Osteoblast (primary cell): Measurements from ENCODE around the gene SBK2. TPM values are rescaled to one million over a fixed set of nuclear protein-coding genes. Genes with fewer than 3 reads are reported as not detected.
"Not testable (repeated sequence)": the region's sequence is repeated elsewhere in the genome, so short reads cannot be mapped to it uniquely, and the experiment has no call there.

Experiments used
- DNase-seq: peaks from one replicate; pipeline ENCODE4 v3.0.0; 2011; ENCODE audit warnings: low spot score, mixed read lengths; ENCODE audit not compliant: insufficient read length; ENCODE audit errors: missing footprints
- H2AFZ ChIP-seq: 2 replicates; pipeline ENCODE4 v1.6.0; 2011; ENCODE audit warnings: mild to moderate bottlenecking, low read length
- H3K27ac ChIP-seq: 2 replicates; pipeline ENCODE4 v1.5.1; 2011; ENCODE audit warnings: mild to moderate bottlenecking, low read depth, low read length, moderate library complexity
- H3K27me3 ChIP-seq: 2 replicates; pipeline ENCODE4 v1.6.0; 2012; ENCODE audit warnings: mild to moderate bottlenecking, control low read depth, inconsistent platforms, low read length, moderate library complexity; ENCODE audit not compliant: insufficient read depth
- H3K36me3 ChIP-seq: 2 replicates; pipeline ENCODE4 v1.5.1; 2011; ENCODE audit warnings: mild to moderate bottlenecking, low read length, control low read depth, moderate library complexity; ENCODE audit not compliant: insufficient read depth
- H3K4me1 ChIP-seq: 2 replicates; pipeline ENCODE4 v1.5.1; 2011; ENCODE audit warnings: mild to moderate bottlenecking, low read length, control low read depth, moderate library complexity; ENCODE audit not compliant: insufficient read depth
- H3K4me2 ChIP-seq: 2 replicates; pipeline ENCODE4 v1.6.0; 2011; ENCODE audit warnings: mild to moderate bottlenecking, low read length; ENCODE audit not compliant: insufficient read depth
- H3K4me3 ChIP-seq: fragments of 200-600 bp; sonication (generic); 3 replicates; pipeline ENCODE4 v1.5.1; 2012; ENCODE audit warnings: mild to moderate bottlenecking, low read length, inconsistent platforms; ENCODE audit not compliant: insufficient read depth
- H3K79me2 ChIP-seq: 2 replicates; pipeline ENCODE4 v1.6.0; 2012; ENCODE audit warnings: mild to moderate bottlenecking, low read length, control low read depth, inconsistent platforms; ENCODE audit not compliant: insufficient read depth
- H3K9me3 ChIP-seq: 2 replicates; pipeline ENCODE4 v1.5.1; 2011; ENCODE audit warnings: low read depth, low read length, control low read depth
- H4K20me1 ChIP-seq: 2 replicates; pipeline ENCODE4 v1.6.0; 2012; ENCODE audit warnings: mild to moderate bottlenecking, low read length, control low read depth; ENCODE audit not compliant: insufficient read depth
- CTCF ChIP-seq: IDR thresholded peaks from 2 replicates; pipeline ENCODE4 v1.5.1; 2011; ENCODE audit warnings: mild to moderate bottlenecking, low read depth, low read length, moderate library complexity; ENCODE audit errors: extremely low read depth
- total RNA-seq: library from RNA; depleted of rRNA; stranded (reverse); fragments of >200 nt; gene quantifications from 2 replicates; pipeline ENCODE4 v1.2.3, GENCODE V29; 2012

The SBK2 gene
- total RNA-seq, 1 donor = not detected

- Histone ChIP-seq H3K4me1 (no peaks in the 10 kb centered on the region), H2AFZ (no peak overlapping the region), H3K4me3 (no peak overlapping the region), H3K9me3 (no peaks in the 10 kb centered on the region), H3K27ac (no peak overlapping the region), H4K20me1 (no peaks in the 10 kb centered on the region), H3K27me3 (no peaks in the 10 kb centered on the region), H3K4me2 (no peak overlapping the region), H3K36me3 (no peaks in the 10 kb centered on the region), H3K79me2 (no peaks in the 10 kb centered on the region)
- no peak for TF ChIP-seq CTCF
- DNase-seq = peak; percentile 93
Measured at GRCh38 chr19:55537741-55538111, 793 bp upstream of the SBK2 start.

GRCh38 chr19:55536366-55536765 is 567 bp downstream of the SBK2 start:
- H3K9me3 ChIP-seq = no peaks in the 10 kb centered on the region
- H3K4me3 ChIP-seq = no peak overlapping the region
- no peaks in the 10 kb centered on the region for H4K20me1 ChIP-seq
- H3K4me2 ChIP-seq = no peak overlapping the region
- no peaks in the 10 kb centered on the region for H3K36me3 ChIP-seq
- peak; percentile 65 for DNase-seq
- no peaks in the 10 kb centered on the region for H3K4me1 ChIP-seq
- TF ChIP-seq CTCF = no peak
- no peaks in the 10 kb centered on the region for H3K79me2 ChIP-seq
- H3K27ac ChIP-seq = no peak overlapping the region
- no peak overlapping the region for H2AFZ ChIP-seq
- no peaks in the 10 kb centered on the region for H3K27me3 ChIP-seq

GRCh38 chr19:55535965-55536350 is 975 bp downstream of the SBK2 start:
- Histone ChIP-seq H3K36me3 (no peaks in the 10 kb centered on the region), H3K27ac (no peak overlapping the region), H3K79me2 (no peaks in the 10 kb centered on the region), H3K27me3 (no peaks in the 10 kb centered on the region), H3K4me3 (no peak overlapping the region), H3K4me2 (no peak overlapping the region), H3K4me1 (no peaks in the 10 kb centered on the region), H4K20me1 (no peaks in the 10 kb centered on the region), H2AFZ (no peak overlapping the region), H3K9me3 (no peaks in the 10 kb centered on the region)
- peak; percentile 56 for DNase-seq
- TF ChIP-seq CTCF = no peak

DNA sequence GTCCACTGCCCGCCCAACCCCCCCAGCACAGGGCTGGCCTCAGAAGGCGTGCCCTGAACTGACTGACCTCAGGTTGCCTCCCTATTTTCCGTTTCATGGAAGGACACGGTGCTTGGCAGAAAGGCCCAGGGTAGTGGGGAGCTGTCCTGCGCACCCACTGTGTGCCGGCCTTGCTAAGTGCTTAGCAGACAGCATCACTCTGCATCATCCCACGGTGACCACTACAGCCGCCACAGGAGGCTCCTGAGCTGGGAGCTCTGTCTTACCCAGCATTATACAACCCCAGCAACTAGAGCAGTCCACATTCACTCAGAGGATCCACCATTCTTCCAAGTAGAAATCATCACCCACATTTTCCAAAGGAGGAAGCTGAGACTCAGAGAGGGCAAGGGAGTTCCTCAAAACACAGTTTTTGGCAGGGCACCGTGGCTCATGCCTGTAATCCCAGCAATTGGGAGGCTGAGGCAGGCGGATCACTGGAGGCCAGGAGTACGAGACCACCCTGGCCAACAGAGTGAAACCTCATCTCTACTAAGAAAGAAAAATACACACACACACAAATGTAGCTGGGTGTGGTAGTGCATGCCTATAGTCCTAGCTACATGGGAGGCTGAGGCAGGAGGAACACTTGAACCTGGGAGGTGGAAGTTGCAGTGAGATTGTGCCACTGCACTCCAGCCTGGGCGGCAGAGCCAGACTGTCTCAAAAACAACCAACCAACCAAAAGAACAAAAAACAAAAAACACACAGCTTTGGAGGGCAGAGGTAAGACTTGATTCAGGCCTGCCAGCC is 1.6 kb downstream of the SBK2 start:
- peak; percentile 75 for DNase-seq
- Histone ChIP-seq H3K36me3 (no peaks in the 10 kb centered on the region), H3K4me3 (no peak overlapping the region), H3K27me3 (no peaks in the 10 kb centered on the region), H3K4me1 (no peaks in the 10 kb centered on the region), H4K20me1 (no peaks in the 10 kb centered on the region), H3K79me2 (no peaks in the 10 kb centered on the region), H3K27ac (no peak overlapping the region), H3K9me3 (no peaks in the 10 kb centered on the region), H3K4me2 (no peak overlapping the region), H2AFZ (no peak overlapping the region)
- TF ChIP-seq CTCF = no peak

DNA sequence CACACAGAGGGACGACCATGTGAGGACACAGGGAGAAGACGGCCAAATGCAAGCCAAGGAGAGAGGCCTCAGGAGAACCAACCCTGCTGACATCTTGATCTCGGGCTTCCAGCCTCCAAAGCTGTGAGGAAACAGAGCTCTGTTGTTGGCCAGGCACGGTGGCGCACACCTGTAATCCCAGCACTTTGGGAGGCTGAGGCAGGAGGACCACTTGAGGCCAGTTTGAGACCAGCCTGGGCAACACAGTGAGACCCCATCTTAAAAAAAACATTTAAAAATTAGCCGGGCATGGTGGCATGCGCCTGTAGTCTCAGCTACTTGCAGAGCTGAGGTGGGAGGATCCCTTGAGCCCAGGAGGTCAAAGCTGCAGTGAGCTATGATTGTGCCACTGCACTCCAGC is 2.7 kb downstream of the SBK2 start:
- H4K20me1 ChIP-seq = not testable (repeated sequence)

More for the DNA sequence above, 2.7 kb downstream of the SBK2 start:
- DNase-seq = peak; percentile 35
- H3K9me3 ChIP-seq, H3K27me3 ChIP-seq, H3K27ac ChIP-seq, H3K36me3 ChIP-seq, H3K79me2 ChIP-seq, H3K4me1 ChIP-seq, H3K4me2 ChIP-seq, H2AFZ ChIP-seq, H3K4me3 ChIP-seq: not testable (repeated sequence)
